ENCODE results near the gene NTMT1.
A peak's percentile ranks its signal among the peaks of the same experiment; 100 is the strongest.
"Not testable (repeated sequence)": the region's sequence is repeated elsewhere in the genome, so short reads cannot be mapped to it uniquely, and the experiment has no call there.

Gene NTMT1

DNA sequence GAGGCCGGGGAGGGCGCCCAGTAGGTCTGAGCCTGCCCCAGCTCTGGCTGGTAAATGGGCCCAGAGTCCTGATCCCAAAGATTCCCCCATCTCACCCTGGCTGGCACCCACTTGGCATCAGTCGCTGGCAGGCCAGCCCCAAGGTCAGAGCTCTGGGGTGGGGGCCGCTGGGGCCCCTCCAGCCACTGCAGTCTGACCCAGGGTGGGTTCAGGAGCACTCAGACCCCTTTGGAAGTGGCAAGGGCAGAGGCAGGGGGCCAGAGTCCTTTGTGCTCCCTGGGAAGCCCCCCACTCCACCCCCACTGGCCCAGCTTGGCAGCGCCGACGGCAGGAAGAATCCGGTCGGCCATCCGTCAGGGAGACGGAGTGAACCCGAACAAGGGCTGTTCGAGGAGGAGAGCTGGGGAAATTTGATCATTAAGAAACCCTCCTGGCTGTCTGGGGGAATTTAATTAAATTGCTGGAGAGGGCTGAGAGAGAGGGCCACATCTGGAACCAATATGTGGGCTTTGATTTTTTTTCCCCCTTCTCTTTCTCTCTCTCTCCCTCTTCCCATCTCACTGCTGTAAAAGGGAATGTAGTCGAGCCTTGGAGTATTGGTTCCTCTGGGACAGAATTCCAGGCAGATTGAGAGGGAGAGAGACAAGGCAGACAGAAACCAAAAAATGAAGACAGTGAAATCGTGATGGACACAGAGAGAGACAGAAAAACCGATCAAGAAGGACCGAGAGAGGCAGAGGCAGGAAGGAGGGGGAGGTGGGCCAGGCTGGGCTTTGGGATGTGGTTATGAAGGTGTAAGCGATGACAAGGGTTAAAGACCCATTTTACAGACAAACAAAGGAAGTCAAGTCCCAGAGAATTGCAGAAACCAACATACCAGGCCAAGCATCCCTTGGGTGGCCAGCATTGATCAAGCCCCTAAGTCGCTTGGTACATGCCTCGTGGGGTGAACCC lies 24.0 kb downstream of the NTMT1 start:
- no peak for DNase-seq (ENCODE audit: extremely low read depth in 1 of 2, low read depth in 1 of 2)

DNA sequence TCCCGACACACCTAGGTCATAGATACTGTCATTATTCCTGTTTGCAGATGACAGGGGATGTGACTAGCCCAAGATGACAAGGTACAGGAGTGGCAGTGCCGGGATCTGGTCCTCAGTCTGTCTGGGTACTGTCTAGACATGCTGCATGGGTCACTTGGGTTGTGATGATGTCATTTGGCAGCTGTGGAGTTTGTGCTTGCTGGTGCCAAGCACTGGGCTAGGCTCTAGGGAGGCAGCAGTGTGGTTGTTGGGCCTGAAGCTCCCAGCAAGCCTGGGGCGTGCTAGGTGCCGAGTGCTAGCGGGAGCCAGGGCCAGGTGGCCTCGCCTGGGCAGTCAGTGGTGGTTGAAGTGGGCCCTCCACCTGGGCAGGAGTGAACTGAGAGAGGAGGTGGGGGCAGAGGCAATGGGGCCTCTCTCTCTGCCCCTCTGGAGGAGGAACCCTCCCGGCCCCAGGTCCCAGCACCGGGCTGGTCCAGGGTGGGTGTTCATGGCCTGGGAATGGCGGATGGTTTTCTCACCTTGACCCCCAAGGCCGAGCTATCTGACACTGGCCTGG lies 24.8 kb downstream of the NTMT1 start:
- DNase-seq (ENCODE audit: extremely low read depth in 1 of 2, low read depth in 1 of 2): no peak

DNA sequence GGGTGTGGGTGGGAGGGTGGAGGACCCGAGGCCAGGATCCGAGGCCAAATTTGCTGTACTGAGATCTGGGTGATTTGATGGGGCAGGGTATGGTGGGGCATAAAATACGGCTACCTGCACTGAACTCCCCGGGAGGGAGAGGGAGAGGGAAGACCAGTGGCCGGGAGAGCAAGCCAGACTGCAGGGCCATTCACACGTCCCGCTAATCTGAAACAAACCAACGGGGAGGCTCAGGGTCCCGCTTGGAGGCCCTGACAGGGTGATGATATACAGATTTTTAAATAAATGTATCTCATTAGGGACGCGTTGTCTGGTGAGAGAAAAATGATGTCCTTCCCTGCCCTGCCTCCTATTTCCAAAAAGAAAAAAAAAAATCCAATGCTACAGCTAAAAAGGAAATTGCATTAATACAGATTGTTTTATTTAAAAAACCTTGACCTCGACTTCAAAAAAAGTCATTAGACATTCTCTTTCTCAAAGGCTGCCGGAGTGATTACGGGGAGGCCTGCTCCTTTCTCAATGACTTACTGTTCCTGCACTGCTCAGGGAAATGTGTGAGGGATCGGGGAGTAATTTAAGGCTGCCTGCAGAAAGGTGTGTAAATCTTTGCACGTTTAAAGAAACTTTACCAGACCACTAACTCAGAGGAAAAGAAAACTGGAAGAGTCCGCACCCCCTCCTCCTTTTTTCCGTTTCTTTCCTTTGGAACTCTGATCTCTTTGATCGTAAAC lies 28.0 kb downstream of the NTMT1 start:
- no peak for DNase-seq (ENCODE audit: extremely low read depth in 1 of 2, low read depth in 1 of 2)

DNA sequence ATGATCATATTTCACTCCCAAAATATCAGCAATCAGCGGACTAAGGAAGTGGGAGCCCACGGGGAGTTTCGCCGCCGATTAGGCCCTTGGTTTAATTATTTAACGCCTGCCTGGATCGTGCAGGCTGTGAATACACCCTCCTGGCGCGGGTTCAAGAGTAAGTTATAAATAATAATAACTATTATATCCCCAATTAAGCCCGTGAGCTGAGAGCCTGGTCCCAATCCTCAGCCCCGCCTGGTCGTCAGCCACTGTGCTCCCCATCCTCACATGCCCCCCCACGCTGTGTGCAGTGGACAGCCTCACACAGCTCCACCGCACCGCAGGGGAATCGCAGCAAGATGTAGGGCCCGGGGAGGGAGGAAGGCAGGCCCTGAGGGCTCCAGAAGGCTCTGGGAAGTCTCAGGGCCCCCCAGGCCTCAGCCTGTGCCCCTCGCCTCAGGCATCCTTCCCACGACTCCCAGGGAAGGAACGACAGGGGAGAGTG lies 28.6 kb downstream of the NTMT1 start:
- DNase-seq (ENCODE audit: extremely low read depth in 1 of 2, low read depth in 1 of 2): no peak

DNA sequence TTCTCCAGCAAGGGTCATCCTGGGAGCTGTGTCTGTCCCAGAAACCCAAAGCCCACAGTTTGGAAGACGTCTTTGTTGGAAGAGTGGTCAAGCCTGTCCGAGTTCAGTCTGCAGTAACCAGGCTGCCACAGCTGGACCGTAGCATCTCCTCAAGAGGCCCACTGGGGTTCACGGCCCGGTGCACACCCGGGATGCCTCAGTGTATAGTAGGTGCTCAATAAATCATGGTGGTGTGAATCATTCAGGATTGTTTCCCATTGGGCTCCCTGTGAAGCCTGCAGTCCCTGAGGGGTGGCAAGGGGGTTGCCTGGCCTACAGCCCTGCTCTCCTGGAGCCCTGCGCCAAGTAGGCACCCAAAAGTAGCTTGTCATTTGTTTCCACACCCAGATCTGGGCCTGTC lies 29.2 kb downstream of the NTMT1 start:
- DNase-seq (ENCODE audit: extremely low read depth in 1 of 2, low read depth in 1 of 2): no peak

DNA sequence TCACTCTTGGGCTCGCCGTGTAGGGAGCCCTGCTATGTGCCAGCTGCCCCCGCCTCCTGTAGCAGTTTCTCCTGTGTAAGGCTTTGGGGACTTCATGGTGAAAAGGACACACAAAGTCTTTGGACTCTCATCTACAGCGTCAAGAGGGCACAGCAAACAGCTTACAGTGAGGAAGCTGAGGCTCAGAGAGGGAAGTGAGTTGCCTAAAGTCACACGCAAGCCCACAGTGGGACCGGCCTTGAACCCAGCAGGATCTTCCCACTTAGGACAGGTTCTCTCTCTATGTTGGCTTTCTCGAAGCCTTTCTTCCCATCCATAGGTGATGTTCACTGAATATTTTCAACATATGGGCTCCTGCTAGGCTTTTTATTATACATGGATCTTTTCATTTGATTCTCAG lies 29.7 kb downstream of the NTMT1 start:
- DNase-seq (ENCODE audit: extremely low read depth in 1 of 2, low read depth in 1 of 2): no peak

DNA sequence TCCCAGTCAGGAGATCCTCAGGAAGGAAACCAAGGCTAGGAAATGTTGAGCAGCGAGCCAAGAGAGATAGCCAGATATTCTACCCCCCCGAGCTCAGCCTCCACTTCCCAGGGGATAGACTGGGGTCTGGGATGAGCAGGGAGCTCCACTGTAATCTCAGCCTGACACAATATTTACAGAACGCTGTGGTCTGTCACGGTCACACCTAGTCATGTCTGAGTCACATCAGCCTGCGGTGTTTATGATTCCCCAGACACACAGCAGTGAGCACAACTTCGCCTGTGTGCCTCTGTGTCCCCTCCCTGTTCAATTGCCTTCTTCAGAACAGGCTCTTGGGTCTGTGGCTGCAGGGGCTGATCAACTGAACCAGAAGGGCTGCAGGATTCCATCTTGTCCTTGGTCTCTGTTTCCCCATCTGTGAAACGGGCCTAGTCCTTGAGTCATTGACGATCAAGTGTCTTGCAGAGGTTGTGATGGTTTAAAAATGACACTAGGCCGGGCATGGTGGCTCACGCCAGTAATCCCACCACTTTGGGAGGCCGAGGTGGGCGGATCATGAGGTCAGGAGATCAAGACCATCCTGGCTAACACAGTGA lies 30.9 kb downstream of the NTMT1 start:
- no peak for DNase-seq (ENCODE audit: extremely low read depth in 1 of 2, low read depth in 1 of 2)

DNA sequence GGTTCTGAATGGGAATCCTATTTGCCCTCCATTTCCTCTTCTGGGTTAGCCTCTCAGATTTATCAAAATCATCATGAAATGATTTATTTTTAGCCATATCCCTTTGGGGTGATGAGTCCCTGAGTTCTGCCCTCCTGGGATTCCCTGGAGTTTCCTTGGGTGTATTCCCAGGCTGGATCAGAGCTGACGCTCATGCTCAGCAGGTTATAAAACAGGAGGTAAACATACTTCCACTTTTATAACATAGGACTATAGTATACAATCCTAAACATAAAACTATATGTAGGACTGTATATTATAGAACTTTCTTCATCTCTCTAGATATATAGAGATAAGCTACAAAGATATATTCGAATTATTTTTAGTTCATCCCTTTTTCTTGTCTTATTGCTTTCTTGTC lies 35.1 kb downstream of the NTMT1 start:
- DNase-seq (ENCODE audit: extremely low read depth in 1 of 2, low read depth in 1 of 2): no peak

DNA sequence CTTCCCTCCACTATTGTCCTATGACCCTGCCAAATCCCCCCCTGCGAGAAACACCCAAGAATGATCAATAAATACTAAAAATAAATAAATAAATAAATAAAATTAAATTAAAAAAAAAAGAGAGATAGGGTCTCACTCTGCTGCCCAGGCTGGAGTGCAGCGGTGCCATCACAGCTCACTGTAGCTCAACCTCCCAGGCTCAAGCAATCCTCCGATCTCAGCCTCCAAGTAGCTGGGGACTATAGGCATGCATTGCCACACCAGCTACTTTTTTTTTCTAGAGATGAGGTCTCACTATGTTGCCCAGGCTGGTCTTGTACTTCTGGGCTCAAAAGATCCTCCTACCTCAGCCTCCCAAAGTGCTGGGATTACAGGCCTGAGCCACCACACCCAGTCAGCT lies 36.3 kb downstream of the NTMT1 start:
- not testable (repeated sequence) for DNase-seq (ENCODE audit: extremely low read depth in 1 of 2, low read depth in 1 of 2)

DNA sequence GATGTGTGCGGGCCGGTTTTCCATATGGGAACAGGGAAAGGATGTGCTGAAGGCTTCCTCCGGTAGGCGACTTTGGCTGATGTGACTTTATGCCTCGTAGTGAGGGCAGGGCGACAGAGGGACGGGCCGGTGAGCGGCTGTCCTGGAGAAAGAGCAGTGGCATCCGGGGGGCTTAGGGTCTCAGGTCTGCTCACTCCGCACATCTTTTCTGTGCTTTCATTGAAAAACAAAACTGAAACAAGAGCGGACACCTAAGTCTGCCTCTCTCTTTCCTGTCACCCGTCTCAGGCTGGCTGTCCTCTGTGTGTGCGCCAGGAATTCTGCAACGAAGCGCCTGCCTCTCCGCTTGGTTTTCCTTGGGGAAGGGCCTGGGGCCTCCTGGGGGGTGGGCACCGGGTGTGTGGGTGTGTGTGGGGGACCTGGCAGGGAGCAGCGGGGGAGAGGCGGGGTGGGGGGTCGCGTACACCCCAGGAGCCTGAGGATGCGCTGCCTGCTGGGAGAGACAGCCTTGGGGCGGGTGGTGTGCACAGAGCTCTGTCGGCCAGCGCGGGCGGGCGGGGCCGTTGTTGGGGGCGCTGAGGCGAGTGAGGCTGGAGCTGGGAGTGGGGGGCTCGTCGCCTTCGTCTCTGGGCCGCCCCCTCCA lies 38.9 kb downstream of the NTMT1 start:
- DNase-seq (ENCODE audit: extremely low read depth in 1 of 2, low read depth in 1 of 2): no peak

DNA sequence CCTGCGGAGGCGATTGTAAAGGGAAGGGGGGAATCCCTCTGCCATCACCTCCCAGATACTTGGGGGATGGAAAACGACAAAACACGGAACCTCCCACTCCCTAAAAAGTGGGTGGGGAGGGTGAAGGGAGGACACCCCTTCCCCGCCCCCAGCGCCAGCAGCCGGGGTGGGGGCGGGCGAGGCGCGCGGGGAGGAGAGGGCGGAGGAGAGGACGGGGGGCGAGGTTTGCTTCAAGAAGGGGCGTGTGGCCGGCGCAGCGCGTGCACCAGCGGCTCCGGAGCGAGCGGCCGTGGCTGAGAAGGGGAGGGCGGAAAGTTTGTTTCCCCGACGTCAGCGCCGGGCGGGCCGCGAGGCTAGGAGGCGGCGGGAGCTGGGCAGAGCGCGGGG lies 39.4 kb downstream of the NTMT1 start, which contains the start of gene PRRX2:
Gene PRRX2 (plus strand): TSS at position 259 of the 387 bp plus-strand sequence. CDS start 221 bp downstream, outside the sequence.
- DNase-seq (ENCODE audit: extremely low read depth in 1 of 2, low read depth in 1 of 2): peak in 1 of 2 donors; percentile 19

DNA sequence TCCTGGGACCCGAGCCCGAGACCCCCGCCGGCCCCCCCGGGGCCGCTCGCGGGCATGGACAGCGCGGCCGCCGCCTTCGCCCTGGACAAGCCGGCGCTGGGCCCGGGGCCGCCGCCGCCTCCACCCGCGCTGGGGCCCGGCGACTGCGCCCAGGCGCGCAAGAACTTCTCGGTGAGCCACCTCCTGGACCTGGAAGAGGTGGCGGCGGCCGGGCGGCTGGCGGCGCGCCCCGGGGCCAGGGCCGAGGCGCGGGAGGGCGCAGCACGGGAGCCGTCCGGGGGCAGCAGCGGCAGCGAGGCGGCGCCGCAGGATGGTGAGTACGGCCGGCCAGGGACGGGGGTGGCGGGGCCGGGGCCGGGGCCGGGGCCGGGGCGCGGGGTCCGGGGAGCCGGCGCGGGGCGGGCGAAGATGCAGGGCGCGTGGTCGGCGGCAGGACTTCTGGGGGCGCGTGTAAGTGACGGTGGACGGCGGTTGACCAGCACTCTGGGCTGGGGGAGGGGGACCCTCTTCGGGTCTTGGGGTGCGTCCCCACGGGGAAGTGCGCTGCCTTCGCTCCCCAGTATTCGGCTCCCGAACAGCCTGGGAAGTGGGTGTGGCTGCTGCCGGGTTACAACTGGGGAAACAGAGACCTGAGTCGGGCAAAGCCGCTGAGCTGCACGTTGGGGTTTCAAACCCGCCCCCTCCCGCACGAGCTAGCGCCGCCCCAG lies 40.0 kb downstream of the NTMT1 start:
- DNase-seq (ENCODE audit: extremely low read depth in 1 of 2, low read depth in 1 of 2): no peak

DNA sequence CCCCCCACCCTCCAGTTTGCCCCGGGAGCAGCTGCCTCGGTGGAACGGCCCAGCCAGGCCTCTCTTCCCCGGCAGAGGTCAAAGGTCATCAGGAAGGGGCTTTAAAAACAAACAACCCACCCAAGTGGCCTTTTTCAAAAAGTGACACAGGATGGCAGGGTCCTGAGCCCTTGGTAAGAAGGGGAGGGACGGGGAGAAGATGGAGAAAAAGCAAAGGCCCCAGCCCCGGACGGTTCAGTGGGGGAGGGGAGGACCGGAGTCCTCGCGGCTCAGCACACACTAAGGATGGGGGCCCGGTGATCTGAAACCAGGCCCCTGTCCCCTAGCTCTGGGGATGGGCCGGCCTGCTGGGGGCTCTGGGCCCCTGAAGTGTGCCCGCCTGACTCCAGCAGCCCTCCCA lies 40.6 kb downstream of the NTMT1 start:
- no peak for DNase-seq (ENCODE audit: extremely low read depth in 1 of 2, low read depth in 1 of 2)

DNA sequence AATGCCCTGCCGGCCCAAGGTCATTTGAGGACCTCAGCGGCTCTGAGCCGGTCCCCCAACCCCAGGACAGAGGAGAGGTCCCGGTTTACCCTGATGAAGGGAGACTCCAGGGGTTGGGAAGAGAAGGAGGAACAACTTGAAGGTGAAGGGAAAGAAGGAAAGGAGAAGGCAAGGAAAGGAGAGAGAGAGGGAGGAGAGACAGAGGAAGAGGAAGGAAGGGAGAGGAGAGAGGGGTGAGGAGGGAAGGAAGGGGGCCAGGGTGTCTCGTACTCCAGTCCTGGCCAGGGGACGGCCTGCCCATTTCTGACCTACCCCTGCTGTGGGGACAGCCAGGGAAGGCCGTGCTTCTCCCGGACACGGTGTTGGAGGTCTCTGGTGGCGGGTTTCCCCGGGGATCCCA lies 41.4 kb downstream of the NTMT1 start:
- no peak for DNase-seq (ENCODE audit: extremely low read depth in 1 of 2, low read depth in 1 of 2)

DNA sequence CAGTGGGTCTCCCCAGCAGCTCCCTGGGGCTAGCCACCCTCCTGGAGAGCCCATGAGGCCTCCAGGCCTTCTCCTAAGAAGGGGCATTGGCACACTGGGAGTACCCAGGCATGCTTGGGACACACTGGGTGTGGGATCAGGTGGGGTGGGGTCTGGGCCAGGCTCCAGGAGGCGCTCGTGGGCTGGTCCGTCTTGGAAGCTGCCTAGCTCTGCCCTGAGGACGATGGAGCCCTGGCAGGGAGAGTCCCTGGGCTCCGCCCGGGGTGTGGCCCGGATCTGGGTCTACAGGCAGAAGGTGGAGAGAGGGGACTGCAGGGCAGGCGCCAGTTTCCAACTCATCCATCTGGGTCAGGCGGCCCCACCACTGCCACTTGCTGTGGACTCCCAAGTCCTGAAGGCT lies 41.9 kb downstream of the NTMT1 start:
- DNase-seq (ENCODE audit: extremely low read depth in 1 of 2, low read depth in 1 of 2): no peak

DNA sequence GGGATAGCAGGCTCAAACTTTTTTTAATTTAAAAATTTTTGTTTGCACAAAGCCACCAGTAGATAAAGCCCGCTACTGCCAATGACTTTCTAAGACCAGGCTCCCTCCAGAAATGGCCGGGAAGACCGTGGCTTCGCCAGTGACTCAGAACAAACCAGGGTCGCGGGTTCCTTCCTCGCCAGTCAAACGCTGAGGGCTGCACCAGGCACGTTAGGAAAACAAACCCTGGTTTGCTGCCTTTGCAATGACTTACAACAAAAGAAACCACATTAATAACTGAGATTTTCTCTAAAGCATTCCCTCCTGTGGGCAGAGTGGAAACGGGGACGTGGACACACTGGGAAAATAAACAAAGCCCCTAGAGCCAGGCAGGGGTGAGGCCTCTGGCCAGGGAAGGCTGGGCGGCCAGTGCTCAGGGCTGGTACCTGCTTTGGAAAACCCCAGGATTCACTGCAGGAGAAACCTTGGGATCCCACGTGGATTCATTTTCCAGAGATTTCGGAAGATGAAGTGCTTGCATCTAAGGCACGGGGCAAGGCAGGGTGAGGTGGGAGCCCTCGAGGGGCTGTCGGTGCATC lies 43.3 kb downstream of the NTMT1 start:
- no peak for DNase-seq (ENCODE audit: extremely low read depth in 1 of 2, low read depth in 1 of 2)

DNA sequence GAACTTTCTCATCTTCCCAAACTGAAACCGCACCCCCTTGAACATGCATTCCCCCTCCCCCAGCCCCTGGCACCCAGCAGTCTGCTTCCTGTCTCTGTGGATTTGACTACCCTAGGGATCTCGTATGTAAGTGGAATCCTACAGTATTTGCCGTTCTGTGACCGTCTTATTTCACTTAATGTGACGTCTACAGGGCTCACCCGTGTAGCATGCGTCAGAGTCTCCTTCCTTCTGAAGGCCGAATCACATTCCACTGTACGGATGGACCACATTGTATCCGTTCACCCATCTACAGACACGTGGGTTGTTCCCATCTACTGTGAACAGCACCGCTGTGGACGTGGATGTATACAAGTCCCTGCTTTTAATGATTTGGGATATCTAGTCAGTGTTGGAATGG lies 44.0 kb downstream of the NTMT1 start:
- no peak for DNase-seq (ENCODE audit: extremely low read depth in 1 of 2, low read depth in 1 of 2)

DNA sequence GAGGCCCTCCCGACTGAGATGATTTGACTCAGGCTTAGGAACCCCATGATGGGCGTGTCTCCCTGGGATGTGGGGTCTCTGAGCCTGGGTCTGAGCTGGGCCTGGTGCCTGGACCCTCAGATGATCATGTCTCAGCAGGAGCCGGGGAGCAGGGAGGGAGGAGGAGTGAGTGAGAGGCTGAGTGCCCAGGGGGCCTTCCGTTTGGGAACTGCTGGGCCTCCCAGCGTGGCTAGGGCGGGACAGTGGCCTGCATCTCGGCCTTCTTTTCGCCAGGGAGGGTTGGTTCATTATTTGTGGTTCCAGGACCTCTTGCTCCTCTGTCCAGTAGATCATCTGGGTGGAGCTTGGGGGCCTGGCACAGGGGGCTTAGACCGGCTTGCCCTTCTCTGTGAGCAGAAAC lies 45.1 kb downstream of the NTMT1 start:
- DNase-seq (ENCODE audit: extremely low read depth in 1 of 2, low read depth in 1 of 2): no peak

DNA sequence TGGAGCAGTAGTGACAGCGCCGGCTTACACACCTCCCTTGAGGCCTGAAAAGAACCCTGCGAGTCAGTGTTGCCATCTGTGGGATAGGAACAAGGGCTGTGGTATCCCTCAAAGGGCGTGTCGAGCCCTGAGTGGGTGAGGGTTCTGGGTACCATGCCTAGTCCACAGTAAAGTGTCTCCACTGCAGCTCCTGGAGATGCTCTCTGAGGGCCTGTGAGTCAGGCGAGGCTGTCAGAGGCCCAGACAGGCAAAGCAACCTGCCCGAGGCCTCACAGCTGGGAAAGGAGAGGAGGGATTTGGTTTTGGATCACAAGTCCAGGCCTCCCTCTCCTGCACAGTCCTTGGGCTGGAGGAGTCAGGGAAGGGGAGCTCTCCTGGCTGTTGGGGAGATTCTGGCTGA lies 45.6 kb downstream of the NTMT1 start:
- DNase-seq (ENCODE audit: extremely low read depth in 1 of 2, low read depth in 1 of 2): no peak

DNA sequence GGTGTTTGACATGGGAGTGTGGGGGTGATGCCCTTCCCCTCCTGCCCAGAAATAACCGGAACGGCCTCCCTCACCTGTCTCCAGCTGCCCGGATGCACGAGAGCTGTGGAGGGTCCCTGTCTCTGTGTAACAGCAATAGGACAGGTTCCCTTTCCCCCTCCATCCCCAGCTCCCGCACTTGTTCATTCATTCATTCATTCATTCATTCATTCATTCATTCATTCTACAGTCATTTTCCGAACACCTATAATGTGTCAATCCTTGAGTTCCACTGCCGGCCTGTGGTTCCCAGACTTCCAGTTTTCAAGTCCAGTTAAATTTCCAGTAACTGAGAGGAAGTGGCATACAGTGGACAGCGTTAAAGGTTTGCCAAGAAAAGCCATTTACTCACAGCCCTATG lies 46.7 kb downstream of the NTMT1 start:
- no peak for DNase-seq (ENCODE audit: extremely low read depth in 1 of 2, low read depth in 1 of 2)

Measured in activated CD8-positive, alpha-beta memory T cell treated with anti-CD3 and anti-CD28 coated beads for 1 hour (primary cell).